NCI-H1048 (cell line): ENCODE measurements around the gene EEF1G.
"Not testable (repeated sequence)": the region's sequence is repeated elsewhere in the genome, so short reads cannot be mapped to it uniquely, and the experiment has no call there.

Experiments
- DNase-seq: peaks from one replicate; lab custom pipeline; 2025; lab: John Stamatoyannopoulos, UW

Gene EEF1G

DNA sequence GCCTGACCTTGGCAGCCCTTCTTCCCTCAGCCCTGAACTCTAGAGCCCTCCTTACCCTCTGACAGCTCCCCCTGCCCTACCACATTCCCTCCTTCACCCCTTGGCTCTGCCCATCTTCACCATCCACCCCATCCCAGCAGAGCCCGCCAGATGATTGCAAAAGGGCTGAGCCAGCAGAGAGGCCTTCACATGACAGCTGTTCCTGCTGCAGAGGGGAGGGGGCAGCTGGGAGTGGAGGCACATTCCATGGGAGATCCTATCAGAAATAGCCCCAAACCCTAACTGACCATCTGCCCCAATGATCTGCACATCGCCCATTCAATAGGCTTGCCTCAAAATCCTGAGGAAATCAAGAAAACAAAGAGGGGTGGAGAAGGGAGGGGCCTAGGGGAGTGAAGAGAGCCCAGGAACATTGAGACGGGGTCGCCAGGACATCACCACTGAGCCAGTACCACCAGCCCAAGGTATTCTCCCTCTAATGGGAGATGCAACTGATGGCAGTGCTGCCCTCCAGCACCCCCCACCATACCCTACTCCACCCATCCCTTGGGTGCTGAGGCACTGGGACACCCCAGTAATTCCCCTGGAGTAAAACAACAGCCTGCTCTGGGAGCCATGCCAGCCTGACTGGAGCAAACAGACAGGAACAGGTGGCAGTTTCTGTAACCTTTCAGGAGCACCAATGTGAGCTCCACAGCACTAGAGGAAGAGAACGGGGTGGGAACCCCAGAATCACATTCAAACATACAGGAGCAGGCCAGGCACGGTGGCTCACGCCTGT lies 19.1 kb downstream of the EEF1G start:
- no peak for DNase-seq

DNA sequence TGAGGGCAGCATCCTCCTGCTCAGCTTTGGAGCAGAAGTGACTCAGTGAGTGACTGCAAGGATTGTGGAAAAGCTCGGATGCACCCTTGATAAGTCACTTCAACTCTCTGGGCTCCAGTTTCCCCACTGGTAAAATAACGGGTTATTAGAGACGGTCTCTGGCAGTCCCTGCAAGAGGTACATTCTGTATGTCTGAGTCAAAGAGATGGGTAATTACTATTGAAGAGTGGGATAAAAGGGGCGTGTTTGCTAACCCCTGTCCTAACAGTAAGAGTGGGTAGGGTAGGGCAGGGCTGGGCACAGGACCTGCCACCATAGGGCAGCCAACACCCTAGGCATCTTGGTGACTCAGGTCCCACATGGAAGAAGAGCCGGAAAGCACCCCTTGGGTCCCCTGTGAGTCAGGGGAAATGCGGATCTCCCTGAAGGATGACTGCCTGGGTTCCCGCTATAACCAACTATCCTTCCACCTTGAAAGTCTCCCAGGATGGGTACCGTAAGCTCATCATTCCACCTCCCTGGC lies 19.8 kb downstream of the EEF1G start:
- DNase-seq, result no peak

DNA sequence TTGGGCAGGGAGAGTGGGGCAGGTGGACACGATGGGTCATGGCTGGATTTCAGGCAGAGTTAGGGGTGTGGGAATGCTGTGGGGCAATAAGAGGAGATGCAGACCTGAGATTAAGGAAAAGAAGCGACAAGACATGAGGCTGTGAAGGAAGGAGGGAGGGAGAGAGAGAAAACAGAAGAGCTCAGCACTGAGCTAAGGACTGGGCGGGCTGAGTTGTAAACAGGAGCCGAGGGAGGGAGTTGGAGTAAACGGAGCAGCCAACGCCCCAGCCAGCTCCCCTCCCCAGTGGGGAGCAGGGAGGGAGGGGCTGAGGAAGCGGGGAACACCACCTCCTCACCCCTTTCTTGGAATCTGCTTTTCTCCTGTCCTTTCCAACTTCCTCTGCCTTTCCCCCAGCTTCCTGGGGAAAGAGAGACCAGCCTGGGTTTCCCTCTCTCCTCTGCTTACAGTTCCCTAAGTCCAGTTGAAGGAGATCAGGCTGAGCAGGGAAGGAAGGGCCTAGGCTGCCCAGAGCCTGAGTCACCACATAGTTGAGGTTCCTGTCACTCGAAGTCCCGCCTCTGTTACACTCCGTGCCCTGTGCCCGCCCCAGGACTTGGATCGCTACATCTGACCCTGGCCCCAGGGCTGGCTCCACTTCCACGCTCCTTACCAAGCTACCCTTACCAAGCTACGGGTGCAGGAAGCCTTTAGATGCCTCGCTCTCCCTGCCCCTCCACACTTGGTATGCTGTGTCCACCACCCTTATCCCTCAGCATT lies 20.4 kb downstream of the EEF1G start:
- no peak for DNase-seq

DNA sequence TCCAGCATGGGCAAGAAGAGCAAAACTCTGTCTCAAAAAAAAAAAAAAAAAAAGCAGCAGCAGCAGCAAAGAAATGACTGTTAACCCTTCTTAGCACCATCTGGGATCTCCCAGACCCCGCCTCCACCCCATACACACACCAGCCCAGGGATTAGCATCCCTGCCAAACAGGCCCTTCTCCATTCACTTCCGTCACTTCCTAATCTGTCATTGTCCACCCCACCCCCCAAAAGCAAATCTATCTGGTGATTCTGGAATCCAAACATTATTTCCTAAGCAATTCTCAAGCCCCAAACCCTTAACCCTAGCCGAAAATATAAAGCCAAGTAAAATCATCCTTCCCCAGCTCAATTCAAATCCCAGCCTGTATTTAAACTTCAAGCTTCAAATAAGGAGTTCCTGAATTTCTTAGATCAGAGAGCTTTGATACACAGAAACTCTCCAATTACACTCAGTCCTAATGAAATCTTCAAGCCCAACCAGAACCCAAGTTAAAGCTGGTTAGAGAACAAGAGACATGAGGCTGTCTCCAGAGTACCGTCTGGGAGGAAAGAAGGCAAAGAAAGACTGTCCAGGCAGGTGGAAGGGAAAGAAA lies 21.1 kb downstream of the EEF1G start:
- no peak for DNase-seq

DNA sequence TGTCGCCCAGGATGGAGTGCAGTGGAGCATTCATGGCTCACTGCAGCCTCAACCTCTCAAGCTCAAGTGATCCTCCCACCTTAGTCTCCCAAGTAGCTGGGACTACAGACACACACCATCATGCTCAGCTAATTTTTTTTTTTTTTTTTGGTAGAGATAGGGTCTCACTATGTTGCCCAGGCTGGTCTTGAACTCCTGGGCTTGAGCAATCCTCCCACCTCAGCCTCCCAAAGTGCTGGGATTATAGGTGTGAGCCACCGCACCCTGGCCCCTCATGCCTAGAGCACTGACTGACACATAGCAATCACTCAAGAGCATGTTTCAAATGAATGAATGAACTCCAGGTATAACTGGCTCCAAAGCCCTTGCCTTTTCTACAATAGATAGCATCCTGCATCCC lies 23.2 kb downstream of the EEF1G start:
- not testable (repeated sequence) for DNase-seq

DNA sequence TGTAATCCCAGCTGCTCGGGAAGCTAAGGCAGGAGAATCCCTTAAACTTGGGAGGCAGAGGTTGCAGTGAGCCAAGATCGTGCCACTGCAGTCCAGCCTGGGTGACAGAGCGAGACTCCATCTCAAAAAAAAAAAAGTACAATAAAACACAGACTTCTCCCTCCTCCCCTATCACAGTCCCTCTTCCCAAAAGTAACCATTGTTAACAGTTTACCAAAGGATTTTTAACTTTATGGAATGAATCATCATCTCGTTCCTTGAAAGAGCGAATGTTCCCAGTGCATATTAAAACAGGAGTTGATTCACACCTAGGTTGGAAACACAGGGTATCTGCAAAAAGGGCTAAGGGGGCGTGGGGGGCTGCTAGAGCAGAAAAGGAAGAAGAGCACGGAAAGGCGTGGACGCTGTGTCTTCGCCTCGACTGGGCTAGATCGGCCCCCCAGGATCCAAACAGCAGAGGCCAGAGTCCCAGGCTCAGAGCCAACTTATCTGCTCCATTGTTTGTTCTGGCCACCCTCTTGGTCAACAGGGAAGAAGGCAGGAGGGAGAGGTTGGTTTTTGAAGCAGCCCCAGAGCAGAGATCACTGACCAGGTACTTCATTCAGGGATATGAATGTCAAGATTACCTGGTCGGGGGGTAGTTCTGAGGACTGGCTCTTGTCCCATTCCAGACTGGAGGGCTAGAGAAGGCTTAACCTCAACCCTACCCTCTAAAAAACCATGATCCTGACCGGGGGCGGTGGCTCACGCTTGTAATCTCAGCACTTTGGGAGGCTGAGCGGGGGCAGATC lies 25.0 kb downstream of the EEF1G start:
- no peak for DNase-seq

DNA sequence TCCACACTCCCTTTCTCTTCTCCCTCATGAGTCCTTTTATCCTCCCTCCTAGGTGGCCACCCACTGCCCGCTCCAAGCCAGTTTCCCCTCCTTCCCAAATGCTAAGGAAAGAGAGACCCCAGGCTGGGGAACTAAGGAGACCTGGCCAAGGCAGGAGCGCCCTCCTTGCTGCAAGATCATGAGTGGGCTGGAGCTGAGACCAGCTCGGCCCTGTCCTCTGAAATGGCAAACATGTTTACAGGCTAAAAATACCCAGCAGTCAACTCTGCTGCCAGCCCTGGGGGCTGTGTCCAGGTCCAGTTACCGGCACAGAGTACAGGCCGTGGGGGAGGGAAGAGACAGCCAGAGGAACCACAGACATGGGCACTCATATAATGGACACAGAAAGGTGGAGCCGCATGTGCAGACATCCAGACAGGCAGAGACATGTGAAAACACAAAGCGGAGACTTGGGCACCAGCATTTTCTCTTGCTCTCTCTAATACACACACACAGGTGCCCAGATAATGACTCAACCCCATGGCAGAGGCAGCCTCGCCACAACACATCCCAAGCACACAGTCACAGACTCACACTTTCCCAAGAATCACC lies 25.9 kb downstream of the EEF1G start:
- no peak for DNase-seq

DNA sequence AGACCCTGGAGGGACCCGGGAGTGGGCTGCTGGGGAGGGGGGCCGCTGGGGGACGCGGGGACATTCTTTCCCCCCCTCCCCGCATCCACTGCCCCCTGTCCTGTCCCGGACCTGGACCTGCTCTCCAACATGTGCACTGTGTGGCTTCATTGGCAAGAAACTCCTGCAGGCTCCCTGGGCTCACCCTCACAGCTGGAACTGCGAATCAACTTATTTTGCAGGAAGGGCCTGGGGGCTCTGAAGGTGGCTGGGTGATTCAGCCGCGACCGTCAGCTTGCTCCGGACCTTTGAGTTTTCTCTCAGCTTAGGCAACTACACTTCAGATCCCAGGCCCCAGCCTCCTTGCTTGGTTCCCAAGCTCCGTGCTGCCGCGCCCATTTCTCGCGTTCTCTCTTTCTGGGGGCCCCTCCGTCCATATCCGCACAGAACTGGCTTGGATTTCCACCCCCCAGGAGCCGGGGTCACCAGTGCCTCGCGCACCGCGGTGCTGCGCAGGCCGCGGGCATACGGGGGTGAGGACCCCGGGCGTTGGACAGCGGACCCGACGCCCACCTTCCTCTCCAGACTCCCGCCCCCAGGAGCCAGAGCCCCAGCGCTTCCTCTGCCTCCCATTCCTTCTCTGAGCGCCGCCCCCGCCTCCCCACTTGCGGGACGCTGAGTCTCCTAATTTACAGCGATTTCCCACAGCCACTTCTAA lies 26.6 kb downstream of the EEF1G start:
- no peak for DNase-seq

DNA sequence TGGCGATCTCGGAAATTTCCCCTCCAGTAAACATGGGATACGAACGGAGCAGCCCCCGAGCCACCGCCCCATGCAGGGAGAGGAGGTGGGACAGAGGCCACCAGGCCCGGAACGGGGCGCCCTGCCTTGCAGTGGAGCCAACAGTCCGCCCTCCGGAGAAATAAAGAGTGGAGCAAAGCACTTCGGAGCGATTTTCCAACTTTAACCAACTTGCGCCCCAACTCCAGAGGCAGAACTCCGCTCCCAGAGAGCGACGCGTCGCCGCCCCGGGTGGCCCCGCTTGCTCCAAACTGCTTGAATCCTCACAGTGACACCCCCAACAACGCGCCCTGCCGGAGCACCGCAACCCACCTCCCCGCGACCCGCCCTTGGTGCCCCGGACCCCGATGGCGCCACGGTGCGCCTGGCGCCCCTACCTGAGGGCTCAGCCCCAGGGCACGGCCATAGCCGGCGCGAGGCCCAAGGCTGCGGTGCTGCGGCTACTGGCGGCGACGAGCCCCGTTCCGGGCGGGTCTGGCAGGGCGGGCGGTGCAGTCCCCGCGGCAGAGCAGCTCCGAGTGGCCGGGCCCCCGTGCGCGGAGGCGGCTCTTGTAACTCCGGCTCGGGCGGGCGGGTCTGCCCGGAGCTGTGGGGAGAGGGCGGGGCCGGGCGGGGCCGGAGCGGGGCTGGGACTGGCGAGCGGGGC lies 27.3 kb downstream of the EEF1G start, which contains the start of gene AHNAK:
TSS of gene AHNAK (minus strand) at position 563 of the 685 bp plus-strand sequence. CDS start 10,708 bp downstream, outside the sequence.
- no peak for DNase-seq

DNA sequence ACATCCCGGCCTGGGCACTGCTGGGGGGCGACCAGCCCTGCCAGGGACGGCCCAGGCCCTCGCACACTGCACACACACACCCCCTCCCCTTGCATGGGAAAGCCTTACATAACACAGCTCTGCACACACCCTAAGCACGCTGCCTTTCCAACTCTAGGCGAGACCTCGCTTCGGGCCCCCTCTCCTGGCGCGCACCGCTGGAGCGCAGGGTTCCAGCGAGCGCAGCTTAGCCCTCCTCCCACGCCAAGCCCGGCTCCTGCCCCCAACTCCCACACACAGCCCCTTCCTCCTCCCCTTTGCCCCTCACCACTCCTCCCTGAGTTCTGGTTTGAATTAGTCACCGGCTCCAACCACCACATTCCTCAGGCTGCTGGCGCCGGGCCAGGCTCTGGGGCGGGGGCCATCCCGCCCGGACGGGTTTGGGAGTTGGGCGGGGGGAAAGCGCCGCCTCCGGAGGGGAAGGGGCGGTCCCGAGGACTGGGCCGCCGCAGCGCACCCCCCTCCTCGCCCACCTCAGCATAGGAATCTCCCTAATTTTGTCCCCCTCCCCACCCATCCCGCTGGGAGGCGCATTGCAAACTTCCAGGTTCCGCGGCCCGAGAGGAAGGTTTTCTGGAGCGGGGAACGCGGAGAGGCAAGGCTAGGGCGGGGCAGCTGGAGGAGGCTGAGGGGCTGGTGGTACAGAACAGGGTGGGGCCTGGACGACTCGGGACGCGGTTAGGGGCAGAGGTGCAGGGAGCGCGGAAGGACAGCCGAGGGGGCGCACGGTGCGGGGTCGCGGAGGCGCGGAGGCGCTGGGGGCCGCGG lies 28.1 kb downstream of the EEF1G start:
- no peak for DNase-seq

DNA sequence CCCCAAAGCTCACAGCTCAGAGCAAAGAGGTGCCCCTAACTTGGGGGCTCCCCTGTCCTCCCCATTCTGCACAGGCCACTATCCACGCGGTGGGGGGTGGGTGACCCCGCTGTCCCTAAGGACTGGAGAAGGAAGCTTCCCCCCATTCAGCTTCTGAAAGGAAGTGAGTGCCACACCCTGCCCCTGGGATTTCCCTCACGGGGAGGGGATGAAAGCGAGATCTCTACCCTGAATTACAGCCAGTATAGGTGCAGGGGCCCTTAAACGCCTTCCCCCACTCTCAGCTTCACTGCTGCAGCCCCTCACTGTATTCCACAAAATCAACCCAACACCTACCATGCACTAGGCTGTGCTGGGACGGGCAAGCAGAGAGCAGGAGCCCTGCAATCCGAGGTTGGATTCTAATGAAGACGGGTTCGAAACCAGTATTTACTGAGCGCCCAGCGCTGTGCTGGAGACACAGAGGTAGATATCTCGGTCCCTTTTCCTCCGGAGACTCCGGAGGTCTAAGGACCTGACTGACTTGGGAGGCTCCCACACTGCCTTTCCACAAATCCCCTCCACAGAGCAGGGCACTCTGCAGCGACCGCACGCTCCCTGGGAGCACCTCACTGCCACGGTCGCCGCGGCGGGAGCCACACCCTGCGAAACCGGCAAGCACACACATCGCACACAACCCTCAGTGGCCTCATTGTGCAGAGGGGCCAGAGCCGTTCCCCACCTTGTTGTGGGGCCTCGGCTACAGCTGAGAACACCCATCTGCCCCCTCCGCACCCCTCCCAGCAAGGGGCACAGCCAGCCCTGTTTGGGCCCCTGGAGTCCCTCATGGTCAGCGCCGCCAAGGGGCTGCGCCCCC lies 28.9 kb downstream of the EEF1G start:
- no peak for DNase-seq

DNA sequence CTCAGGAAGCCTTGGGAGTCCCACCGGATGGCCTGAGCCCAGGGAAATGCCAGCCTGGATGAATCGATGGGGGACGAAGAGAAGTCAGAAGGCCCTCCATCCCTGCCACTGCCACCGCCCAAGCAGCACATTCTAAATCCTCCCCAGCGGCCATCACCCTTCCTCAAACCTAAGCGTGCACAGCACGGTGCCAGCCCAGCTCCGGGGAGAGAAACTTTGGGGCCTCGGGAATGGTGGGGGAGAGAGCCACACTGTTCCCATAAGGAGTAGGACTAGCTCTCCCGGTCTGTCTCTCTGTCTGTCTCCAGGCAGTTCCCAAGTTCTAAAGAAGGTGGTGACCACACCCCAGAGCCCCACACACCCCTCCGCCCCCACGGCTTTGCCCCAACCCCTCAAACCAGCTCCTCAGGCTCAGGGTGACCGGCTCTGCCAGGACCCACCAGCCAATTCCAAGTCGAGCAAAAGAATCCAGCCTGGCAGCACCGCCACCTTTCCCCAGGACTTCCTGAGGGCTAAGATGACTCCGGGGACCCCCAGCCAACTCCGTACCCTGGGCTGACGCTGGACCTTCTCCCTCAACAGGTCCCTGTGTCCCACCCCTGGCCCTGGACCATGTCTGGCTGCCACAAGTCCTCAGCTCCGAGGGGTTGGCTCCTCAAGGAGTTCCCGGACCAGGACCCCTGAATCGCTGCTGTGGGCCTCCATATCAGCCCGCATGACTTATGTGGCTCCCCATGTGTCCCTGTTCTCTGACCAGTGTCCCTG lies 29.8 kb downstream of the EEF1G start:
- no peak for DNase-seq

DNA sequence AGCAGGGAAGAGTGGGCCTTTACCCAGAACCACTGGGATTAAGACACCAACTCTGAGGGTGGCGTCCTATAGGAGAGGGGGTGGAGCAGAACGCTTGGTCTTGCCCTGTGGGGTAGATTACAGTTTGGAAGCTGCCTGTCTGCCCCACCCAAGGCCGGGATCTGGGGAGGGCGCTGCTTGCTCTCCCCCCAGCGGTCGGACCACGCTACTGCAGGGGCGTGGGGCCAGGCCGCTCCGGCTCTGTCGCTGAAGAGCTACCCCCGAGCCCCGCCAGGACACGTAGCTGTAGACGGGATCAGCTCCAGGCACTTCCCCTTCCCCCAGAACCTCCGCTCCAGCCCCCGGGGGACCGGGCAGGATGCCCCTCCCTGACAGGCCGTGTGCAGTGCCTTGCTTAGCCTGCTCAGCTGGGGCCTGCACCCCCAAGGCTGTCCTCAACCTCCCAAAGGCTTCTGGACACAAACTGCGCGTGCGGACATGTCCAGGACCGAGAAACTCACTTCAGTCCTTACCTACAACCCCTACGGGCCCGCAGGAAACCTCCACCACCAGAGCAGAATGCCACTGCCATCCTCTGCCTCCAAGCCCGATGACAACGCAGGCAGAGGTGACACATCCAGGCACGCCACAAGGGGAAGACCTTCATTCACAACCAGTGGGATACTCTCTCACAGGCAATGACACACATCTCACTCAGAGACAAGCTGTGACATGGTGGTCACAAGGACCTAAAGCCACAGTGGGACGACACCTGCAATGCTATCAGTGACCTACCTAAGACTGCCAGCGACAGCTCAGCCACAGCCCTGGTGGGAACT lies 30.7 kb downstream of the EEF1G start:
- peak; percentile 42 for DNase-seq

DNA sequence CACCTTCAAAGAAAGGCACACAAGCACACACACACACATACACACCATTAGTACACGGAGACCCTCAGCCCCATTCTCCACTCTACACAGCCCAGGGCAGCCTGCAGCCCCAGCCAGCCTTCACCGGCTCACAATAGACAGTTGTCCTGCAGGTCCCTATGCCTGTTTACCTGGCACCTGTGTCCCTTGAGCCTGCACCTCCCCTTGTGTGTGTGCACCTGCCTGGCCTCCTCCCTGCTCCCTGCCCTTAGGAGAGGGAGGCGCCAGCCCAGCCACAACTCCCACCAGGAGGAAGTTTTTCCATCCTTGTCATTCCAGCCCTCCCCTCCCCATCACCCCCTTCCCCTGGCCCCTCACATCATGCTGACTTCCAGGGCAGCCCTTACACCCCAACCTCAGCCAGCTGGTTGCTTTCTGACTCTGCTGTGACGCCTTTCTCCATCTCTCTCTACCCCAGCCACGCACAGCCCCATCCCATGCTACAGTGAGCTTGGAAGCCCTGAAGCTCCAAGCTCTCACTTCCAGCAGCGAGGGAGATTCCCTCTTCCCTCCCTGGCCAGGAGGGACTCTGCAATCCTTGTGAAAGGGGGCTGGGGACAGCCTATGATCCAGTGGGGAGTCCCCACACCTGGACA lies 31.5 kb downstream of the EEF1G start:
- DNase-seq, result no peak

DNA sequence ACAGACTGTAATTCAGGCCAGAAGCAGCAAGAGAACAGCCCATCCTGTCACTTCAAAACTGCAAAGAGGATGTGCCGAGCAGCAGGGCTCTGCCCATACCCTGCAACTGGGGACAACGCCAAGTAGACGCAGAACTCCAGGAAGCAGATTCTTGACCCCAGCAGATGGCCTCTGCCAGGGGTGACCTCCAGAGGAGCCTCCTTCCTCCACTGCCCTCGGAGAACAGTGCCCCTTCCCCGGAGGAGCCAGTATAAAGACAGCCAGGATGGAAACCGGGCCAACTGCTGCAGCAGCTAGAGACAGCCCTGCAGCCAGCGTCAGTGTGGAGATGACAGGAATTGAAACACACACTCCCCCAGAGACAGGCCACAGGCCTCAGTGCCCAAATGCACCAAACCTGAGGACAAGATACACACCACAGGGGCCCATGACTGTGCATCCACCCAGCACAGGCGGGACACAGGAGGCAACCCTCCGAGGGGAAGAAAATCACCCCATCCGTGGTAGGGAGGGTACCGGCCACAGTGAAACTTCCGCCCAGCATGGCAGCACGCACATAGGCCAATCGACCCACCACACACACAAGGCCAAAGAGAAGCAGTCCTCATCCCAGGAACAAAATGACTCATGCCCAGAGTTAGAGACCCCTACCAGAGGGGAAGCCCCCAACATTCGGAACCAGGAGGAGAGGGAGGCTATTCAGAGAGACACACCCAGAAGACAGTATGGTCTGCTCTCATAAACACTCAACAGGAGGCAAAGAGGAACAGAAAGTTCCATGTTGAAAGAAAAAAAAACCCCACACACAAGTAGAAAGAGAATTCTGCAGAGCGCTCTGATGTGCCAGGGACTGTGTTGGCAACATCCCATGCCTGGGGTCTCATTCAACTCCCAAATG lies 32.6 kb downstream of the EEF1G start:
- DNase-seq, result no peak
